ENCODE results near the gene LRRC56.
A peak's percentile ranks its signal among the peaks of the same experiment; 100 is the strongest.
"Not testable (repeated sequence)": the region's sequence is repeated elsewhere in the genome, so short reads cannot be mapped to it uniquely, and the experiment has no call there.

Gene LRRC56

GRCh38 chr11:559020-559620 lies 21.8 kb downstream of the LRRC56 start:
- DNase-seq (ENCODE audit: low read depth): no peak

GRCh38 chr11:559712-560304 lies 22.5 kb downstream of the LRRC56 start:
- DNase-seq (ENCODE audit: low read depth): no peak

- no peak for DNase-seq (ENCODE audit: low read depth)
Measured at GRCh38 chr11:560305-561147, 23.2 kb downstream of the LRRC56 start, which contains the start of the genes LMNTD2 and RASSF7. Gene LMNTD2 (minus strand): TSS chr11:560738. CDS start chr11:560716, 22 bp downstream. Gene RASSF7 (plus strand): TSS chr11:560970. CDS start chr11:561769, 799 bp downstream.

- no peak for DNase-seq (ENCODE audit: low read depth)
Measured at GRCh38 chr11:561148-562003, 24.0 kb downstream of the LRRC56 start.

GRCh38 chr11:562046-562645 lies 24.8 kb downstream of the LRRC56 start:
- no peak for DNase-seq (ENCODE audit: low read depth)

GRCh38 chr11:563066-563811 lies 25.9 kb downstream of the LRRC56 start:
- DNase-seq (ENCODE audit: low read depth): no peak

GRCh38 chr11:563812-564578 lies 26.7 kb downstream of the LRRC56 start:
- no peak for DNase-seq (ENCODE audit: low read depth)

GRCh38 chr11:565921-566509 lies 28.7 kb downstream of the LRRC56 start:
- no peak for DNase-seq (ENCODE audit: low read depth)

- no peak for DNase-seq (ENCODE audit: low read depth)
Measured at GRCh38 chr11:567011-567628, 29.8 kb downstream of the LRRC56 start.

- DNase-seq (ENCODE audit: low read depth): no peak
Measured at GRCh38 chr11:567629-568292, 30.4 kb downstream of the LRRC56 start.

GRCh38 chr11:568306-569157 lies 31.2 kb downstream of the LRRC56 start:
- peak; percentile 10 for DNase-seq (ENCODE audit: low read depth)

- no peak for DNase-seq (ENCODE audit: low read depth)
Measured at GRCh38 chr11:569158-569885, 32.0 kb downstream of the LRRC56 start.

- no peak for DNase-seq (ENCODE audit: low read depth)
Measured at GRCh38 chr11:571802-572185, 34.5 kb downstream of the LRRC56 start.

GRCh38 chr11:573146-573759 lies 35.9 kb downstream of the LRRC56 start:
- no peak for DNase-seq (ENCODE audit: low read depth)

GRCh38 chr11:574031-574570 lies 36.8 kb downstream of the LRRC56 start:
- DNase-seq (ENCODE audit: low read depth): not testable (repeated sequence)

GRCh38 chr11:574632-575312 lies 37.4 kb downstream of the LRRC56 start:
- DNase-seq (ENCODE audit: low read depth): no peak
